Measurements from ENCODE around the gene PMFBP1. TPM values are rescaled to one million over a fixed set of nuclear protein-coding genes. Genes with fewer than 3 reads are reported as not detected.

Gene PMFBP1
- total and polyA plus RNA-seq, 12 donors: 0.26 to 1.6 (median 0.45) TPM; not detected in 8

DNA sequence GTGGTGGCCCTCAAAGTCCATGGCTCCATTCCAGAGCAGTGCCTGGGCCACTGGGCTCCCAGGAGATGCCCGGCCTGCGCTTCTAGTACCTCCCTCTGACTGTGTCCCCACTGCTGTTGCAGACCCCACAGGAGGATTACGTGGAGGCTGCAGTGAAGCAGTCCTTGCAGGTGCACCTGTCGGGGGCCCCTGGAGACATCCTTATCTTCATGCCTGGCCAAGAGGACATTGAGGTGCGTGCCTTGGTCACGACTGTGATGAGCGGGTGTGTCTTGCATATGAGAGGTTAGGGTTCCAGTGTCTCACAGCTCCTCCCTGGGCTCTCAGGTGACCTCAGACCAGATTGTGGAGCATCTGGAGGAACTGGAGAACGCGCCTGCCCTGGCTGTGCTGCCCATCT is 67.0 kb downstream of the PMFBP1 start:
- ATAC-seq (no peak), DNase-seq (no peak)
- Histone ChIP-seq H3K27ac (no peak overlapping the region), H3K4me1 (no peaks in the 10 kb centered on the region), H3K9me3 (no peaks in the 10 kb centered on the region), H3K36me3 (peaks cover 12 to 100% (median 100%) of the 10 kb centered on the region in 9 donors), H3K4me3 (no peak overlapping the region), H3K27me3 (no peaks in the 10 kb centered on the region)
- TF ChIP-seq, protein P1, sequence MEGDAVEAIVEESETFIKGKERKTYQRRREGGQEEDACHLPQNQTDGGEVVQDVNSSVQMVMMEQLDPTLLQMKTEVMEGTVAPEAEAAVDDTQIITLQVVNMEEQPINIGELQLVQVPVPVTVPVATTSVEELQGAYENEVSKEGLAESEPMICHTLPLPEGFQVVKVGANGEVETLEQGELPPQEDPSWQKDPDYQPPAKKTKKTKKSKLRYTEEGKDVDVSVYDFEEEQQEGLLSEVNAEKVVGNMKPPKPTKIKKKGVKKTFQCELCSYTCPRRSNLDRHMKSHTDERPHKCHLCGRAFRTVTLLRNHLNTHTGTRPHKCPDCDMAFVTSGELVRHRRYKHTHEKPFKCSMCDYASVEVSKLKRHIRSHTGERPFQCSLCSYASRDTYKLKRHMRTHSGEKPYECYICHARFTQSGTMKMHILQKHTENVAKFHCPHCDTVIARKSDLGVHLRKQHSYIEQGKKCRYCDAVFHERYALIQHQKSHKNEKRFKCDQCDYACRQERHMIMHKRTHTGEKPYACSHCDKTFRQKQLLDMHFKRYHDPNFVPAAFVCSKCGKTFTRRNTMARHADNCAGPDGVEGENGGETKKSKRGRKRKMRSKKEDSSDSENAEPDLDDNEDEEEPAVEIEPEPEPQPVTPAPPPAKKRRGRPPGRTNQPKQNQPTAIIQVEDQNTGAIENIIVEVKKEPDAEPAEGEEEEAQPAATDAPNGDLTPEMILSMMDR (IDR thresholded peaks at IDR 0.05): no peak
- WGBS, 2 donors: 92 to 97% methylated on average over 9 of the region's 9 CpGs
- intact Hi-C loops (cut with DNase I): loop anchor here in 2 of 10 donors (5.0 kb wide), 1 partner anchor 38 kb away; no protein-coding TSS in a partner anchor

DNA sequence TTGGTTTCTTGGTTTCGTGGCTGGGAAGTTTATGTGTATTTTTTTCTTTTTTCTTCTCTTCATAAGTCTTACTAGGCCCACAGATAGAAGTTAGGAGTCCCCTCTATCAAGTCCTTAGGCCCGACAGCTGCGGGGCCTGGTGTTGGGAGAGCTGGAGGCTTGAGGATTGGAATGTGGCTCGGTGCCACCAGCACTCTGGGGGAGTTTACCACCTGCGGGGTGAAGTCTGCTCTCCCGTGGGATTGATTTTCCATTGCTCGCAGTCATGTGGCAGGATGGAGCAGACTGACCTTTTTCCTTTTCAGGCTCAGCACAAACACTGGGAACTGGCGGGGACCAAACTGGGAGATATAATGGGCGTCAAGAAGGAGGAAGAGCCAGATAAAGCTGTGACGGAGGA is 70.8 kb downstream of the PMFBP1 start:
- Histone ChIP-seq H3K9me3 (no peaks in the 10 kb centered on the region), H3K27ac (no peak overlapping the region), H3K4me1 (no peaks in the 10 kb centered on the region), H3K4me3 (no peak overlapping the region), H3K36me3 (peaks cover 13 to 100% (median 93%) of the 10 kb centered on the region in 9 donors), H3K27me3 (no peaks in the 10 kb centered on the region)
- DNase-seq (no peak), ATAC-seq (no peak)
- WGBS, 2 donors: 49 to 55% methylated on average over 10 of the region's 10 CpGs
- intact Hi-C loops (cut with DNase I): loop anchor here in 3 of 10 donors (2.0 to 5.0 kb wide), 2 partner anchors 34 kb away; no protein-coding TSS in a partner anchor
- TF ChIP-seq, protein P1 (IDR thresholded peaks at IDR 0.05): no peak

DNA sequence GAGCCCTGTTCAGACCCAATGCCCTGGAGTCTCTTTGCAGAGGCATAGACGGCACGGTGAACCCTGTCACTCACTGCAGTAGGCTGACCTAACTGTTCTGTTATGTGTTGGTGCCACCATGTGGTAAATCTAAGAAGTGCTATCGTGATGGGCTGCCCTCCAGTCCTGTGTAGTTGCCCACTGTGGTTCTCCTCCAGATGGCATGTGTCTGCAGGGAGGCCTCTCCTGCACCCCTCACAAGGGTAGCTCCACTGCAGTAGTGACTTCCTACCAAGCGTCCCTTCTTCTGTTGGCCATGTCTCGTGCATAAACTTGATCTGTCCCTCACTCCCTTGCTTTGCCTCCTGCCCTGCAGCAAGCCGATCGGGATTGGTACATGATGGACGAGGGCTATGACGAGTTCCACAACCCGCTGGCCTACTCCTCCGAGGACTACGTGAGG is 72.6 kb downstream of the PMFBP1 start:
- Histone ChIP-seq H3K4me3 (no peak overlapping the region), H3K27ac (no peak overlapping the region), H3K4me1 (peaks cover 0 to 16% (median 12%) of the 10 kb centered on the region in 9 donors), H3K36me3 (peaks cover 8 to 86% (median 75%) of the 10 kb centered on the region in 9 donors), H3K9me3 (no peaks in the 10 kb centered on the region), H3K27me3 (no peaks in the 10 kb centered on the region)
- TF ChIP-seq, protein P1 (IDR thresholded peaks at IDR 0.05): peak; percentile 13 to 68 (median 60)
- ATAC-seq (peak; percentile 40 to 90 (median 81)), DNase-seq (peak in 1 of 2 donors; percentile 34)
- 66 to 69% methylated on average over 12 of the region's 12 CpGs for WGBS, 2 donors
- intact Hi-C loops (cut with DNase I): loop anchor here in 6 of 10 donors (1.0 to 10.0 kb wide), 5 partner anchors 32 to 215 kb away; partner anchors contain the start of gene ZNF821 (in 1 of the 6)

DNA sequence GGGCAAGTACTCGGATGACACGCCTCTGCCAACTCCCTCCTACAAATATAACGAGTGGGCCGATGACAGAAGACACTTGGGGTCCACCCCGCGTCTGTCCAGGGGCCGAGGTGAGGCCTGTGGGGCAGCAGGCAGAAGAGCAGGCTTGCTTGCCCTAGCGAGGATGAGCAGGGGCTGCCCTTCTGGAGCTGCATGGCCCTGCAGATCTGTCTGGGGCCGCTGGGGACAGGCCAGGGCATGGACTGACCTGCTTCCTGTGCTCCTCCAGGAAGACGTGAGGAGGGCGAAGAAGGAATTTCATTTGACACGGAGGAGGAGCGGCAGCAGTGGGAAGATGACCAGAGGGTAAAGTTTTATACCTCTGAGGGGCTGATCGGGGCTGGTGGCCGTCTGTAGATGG is 73.0 kb downstream of the PMFBP1 start:
- ATAC-seq: peak in 1 of 8 donors; percentile 28
- WGBS, 2 donors: 77 to 80% methylated on average over 15 of the region's 15 CpGs

More for the DNA sequence above, 73.0 kb downstream of the PMFBP1 start:
- intact Hi-C loops (cut with DNase I): loop anchor here in 6 of 10 donors (1.0 to 10.0 kb wide), 5 partner anchors 32 to 214 kb away; partner anchors contain the start of gene ZNF821 (in 1 of the 6)
- Histone ChIP-seq H3K4me3 (no peak overlapping the region), H3K36me3 (peaks cover 8 to 82% (median 70%) of the 10 kb centered on the region in 9 donors), H3K27me3 (no peaks in the 10 kb centered on the region), H3K9me3 (no peaks in the 10 kb centered on the region), H3K27ac (no peak overlapping the region), H3K4me1 (peaks cover 0 to 20% (median 15%) of the 10 kb centered on the region in 9 donors)
- no peak for DNase-seq
- TF ChIP-seq, protein P1 (IDR thresholded peaks at IDR 0.05): no peak

Data from heart right ventricle (tissue), 16 donors.